HCT116 (cell line): Measurements from ENCODE around the gene SLC28A2.

Source experiments
- CEBPB ChIP-seq: IDR thresholded peaks from 2 replicates; pipeline ENCODE4 v1.6.1; 2012; ENCODE audit warnings: low read depth
- EZH2 ChIP-seq: fragments of 200-600 bp; sonication (generic); IDR thresholded peaks from 2 replicates; pipeline ENCODE4 v1.6.1; 2017; ENCODE audit warnings: antibody characterized with exemption, mixed run types
- FOSL1 ChIP-seq: IDR thresholded peaks from 2 replicates; pipeline ENCODE4 v1.6.1; 2012; ENCODE audit warnings: low read depth
- MAX ChIP-seq: IDR thresholded peaks from 2 replicates; pipeline ENCODE4 v1.6.1; 2012
- POLR2A ChIP-seq: IDR thresholded peaks from 2 replicates; pipeline ENCODE4 v1.7.0; 2011; ENCODE audit warnings: borderline replicate concordance; ENCODE audit not compliant: insufficient read depth, insufficient read length; ENCODE audit errors: extremely low read depth
- POLR2AphosphoS5 ChIP-seq: IDR thresholded peaks from 2 replicates; pipeline ENCODE4 v1.6.1; 2011; ENCODE audit warnings: mild to moderate bottlenecking, low read depth, low read length, moderate library complexity
- RAD21 ChIP-seq: IDR thresholded peaks from 2 replicates; pipeline ENCODE4 v1.6.1; 2012; ENCODE audit warnings: low read depth, mild to moderate bottlenecking
- SIN3A ChIP-seq: IDR thresholded peaks from 2 replicates; pipeline ENCODE4 v1.6.1; 2012; ENCODE audit warnings: low read depth
- SP1 ChIP-seq: IDR thresholded peaks from 2 replicates; pipeline ENCODE4 v1.6.1; 2012; ENCODE audit warnings: low read depth
- TF ChIP-seq, protein P1 (sequence below): IDR thresholded peaks from 2 replicates; pipeline ENCODE4 v1.6.1; 2012; ENCODE audit warnings: low read depth
- TF ChIP-seq, protein P2 (sequence below): IDR thresholded peaks from 2 replicates; pipeline ENCODE4 v1.6.1; 2012
- TF ChIP-seq, protein P3 (sequence below), 3 experiments: fragments of 200-600 bp in 1 of 3; sonication (generic) in 1 of 3; IDR thresholded peaks in 2 of 3; conservative IDR thresholded peaks in 1 of 3; 2 replicates each; pipeline ENCODE4 v1.5.1; 2012 to 2017; ENCODE audit warnings: low read depth in 2 of 3, low read length in 2 of 3, antibody characterized with exemption in 1 of 3, borderline replicate concordance in 1 of 3, control low read depth in 1 of 3, mild to moderate bottlenecking in 1 of 3, mixed read lengths in 1 of 3, mixed run types in 1 of 3, moderate library complexity in 1 of 3; ENCODE audit not compliant: insufficient read depth in 1 of 3

DNA sequence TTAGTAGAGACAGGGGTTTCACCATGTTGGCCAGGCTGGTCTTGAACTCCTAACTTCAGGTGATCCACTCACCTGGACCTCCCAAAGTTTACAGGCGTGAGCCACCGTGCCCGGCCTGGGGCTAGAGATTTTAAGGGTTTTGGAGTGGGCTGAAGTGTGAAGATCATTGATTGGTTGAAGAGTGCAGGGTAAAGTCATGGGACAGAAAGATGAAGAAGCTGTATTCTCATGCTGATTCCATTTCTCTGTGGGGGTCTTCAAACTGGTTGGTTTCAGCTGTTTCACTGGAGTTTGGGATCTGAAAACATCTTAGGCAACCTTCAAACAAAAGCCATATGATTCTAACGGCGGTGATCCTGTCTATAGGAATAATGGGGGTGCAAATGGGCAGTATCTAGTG is 74.2 kb downstream of the SLC28A2 start:
- TF ChIP-seq SP1 (no peak), CEBPB (no peak), POLR2A (no peak), MAX (no peak), RAD21 (no peak), EZH2 (no peak), POLR2AphosphoS5 (no peak), SIN3A (no peak), FOSL1 (no peak)
- TF ChIP-seq, protein P1, sequence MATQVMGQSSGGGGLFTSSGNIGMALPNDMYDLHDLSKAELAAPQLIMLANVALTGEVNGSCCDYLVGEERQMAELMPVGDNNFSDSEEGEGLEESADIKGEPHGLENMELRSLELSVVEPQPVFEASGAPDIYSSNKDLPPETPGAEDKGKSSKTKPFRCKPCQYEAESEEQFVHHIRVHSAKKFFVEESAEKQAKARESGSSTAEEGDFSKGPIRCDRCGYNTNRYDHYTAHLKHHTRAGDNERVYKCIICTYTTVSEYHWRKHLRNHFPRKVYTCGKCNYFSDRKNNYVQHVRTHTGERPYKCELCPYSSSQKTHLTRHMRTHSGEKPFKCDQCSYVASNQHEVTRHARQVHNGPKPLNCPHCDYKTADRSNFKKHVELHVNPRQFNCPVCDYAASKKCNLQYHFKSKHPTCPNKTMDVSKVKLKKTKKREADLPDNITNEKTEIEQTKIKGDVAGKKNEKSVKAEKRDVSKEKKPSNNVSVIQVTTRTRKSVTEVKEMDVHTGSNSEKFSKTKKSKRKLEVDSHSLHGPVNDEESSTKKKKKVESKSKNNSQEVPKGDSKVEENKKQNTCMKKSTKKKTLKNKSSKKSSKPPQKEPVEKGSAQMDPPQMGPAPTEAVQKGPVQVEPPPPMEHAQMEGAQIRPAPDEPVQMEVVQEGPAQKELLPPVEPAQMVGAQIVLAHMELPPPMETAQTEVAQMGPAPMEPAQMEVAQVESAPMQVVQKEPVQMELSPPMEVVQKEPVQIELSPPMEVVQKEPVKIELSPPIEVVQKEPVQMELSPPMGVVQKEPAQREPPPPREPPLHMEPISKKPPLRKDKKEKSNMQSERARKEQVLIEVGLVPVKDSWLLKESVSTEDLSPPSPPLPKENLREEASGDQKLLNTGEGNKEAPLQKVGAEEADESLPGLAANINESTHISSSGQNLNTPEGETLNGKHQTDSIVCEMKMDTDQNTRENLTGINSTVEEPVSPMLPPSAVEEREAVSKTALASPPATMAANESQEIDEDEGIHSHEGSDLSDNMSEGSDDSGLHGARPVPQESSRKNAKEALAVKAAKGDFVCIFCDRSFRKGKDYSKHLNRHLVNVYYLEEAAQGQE: no peak
- TF ChIP-seq, protein P2, sequence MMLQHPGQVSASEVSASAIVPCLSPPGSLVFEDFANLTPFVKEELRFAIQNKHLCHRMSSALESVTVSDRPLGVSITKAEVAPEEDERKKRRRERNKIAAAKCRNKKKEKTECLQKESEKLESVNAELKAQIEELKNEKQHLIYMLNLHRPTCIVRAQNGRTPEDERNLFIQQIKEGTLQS: no peak
- TF ChIP-seq, protein P3, sequence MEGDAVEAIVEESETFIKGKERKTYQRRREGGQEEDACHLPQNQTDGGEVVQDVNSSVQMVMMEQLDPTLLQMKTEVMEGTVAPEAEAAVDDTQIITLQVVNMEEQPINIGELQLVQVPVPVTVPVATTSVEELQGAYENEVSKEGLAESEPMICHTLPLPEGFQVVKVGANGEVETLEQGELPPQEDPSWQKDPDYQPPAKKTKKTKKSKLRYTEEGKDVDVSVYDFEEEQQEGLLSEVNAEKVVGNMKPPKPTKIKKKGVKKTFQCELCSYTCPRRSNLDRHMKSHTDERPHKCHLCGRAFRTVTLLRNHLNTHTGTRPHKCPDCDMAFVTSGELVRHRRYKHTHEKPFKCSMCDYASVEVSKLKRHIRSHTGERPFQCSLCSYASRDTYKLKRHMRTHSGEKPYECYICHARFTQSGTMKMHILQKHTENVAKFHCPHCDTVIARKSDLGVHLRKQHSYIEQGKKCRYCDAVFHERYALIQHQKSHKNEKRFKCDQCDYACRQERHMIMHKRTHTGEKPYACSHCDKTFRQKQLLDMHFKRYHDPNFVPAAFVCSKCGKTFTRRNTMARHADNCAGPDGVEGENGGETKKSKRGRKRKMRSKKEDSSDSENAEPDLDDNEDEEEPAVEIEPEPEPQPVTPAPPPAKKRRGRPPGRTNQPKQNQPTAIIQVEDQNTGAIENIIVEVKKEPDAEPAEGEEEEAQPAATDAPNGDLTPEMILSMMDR (IDR thresholded peaks at IDR 0.05 in 2 of 3, conservative IDR thresholded peaks at IDR 0.05 in 1 of 3; ENCODE audit: borderline replicate concordance in 1 of 3, insufficient read depth in 1 of 3, low read depth in 2 of 3, low read length in 2 of 3): no peak
